Osteoblast (primary cell): ENCODE measurements around the gene TOR3A. TPM values are rescaled to one million over a fixed set of nuclear protein-coding genes. Genes with fewer than 3 reads are reported as not detected.

ENCODE experiments used
- DNase-seq: peaks from one replicate; pipeline ENCODE4 v3.0.0; 2011; ENCODE audit warnings: low spot score, mixed read lengths; ENCODE audit not compliant: insufficient read length; ENCODE audit errors: missing footprints
- H2AFZ ChIP-seq: 2 replicates; pipeline ENCODE4 v1.6.0; 2011; ENCODE audit warnings: mild to moderate bottlenecking, low read length
- H3K27ac ChIP-seq: 2 replicates; pipeline ENCODE4 v1.5.1; 2011; ENCODE audit warnings: mild to moderate bottlenecking, low read depth, low read length, moderate library complexity
- H3K27me3 ChIP-seq: 2 replicates; pipeline ENCODE4 v1.6.0; 2012; ENCODE audit warnings: mild to moderate bottlenecking, control low read depth, inconsistent platforms, low read length, moderate library complexity; ENCODE audit not compliant: insufficient read depth
- H3K36me3 ChIP-seq: 2 replicates; pipeline ENCODE4 v1.5.1; 2011; ENCODE audit warnings: mild to moderate bottlenecking, low read length, control low read depth, moderate library complexity; ENCODE audit not compliant: insufficient read depth
- H3K4me1 ChIP-seq: 2 replicates; pipeline ENCODE4 v1.5.1; 2011; ENCODE audit warnings: mild to moderate bottlenecking, low read length, control low read depth, moderate library complexity; ENCODE audit not compliant: insufficient read depth
- H3K4me2 ChIP-seq: 2 replicates; pipeline ENCODE4 v1.6.0; 2011; ENCODE audit warnings: mild to moderate bottlenecking, low read length; ENCODE audit not compliant: insufficient read depth
- H3K4me3 ChIP-seq: fragments of 200-600 bp; sonication (generic); 3 replicates; pipeline ENCODE4 v1.5.1; 2012; ENCODE audit warnings: mild to moderate bottlenecking, low read length, inconsistent platforms; ENCODE audit not compliant: insufficient read depth
- H3K79me2 ChIP-seq: 2 replicates; pipeline ENCODE4 v1.6.0; 2012; ENCODE audit warnings: mild to moderate bottlenecking, low read length, control low read depth, inconsistent platforms; ENCODE audit not compliant: insufficient read depth
- H3K9me3 ChIP-seq: 2 replicates; pipeline ENCODE4 v1.5.1; 2011; ENCODE audit warnings: low read depth, low read length, control low read depth
- H4K20me1 ChIP-seq: 2 replicates; pipeline ENCODE4 v1.6.0; 2012; ENCODE audit warnings: mild to moderate bottlenecking, low read length, control low read depth; ENCODE audit not compliant: insufficient read depth
- CTCF ChIP-seq: IDR thresholded peaks from 2 replicates; pipeline ENCODE4 v1.5.1; 2011; ENCODE audit warnings: mild to moderate bottlenecking, low read depth, low read length, moderate library complexity; ENCODE audit errors: extremely low read depth
- total RNA-seq: library from RNA; depleted of rRNA; stranded (reverse); fragments of >200 nt; gene quantifications from 2 replicates; pipeline ENCODE4 v1.2.3, GENCODE V29; 2012

Gene TOR3A
- total RNA-seq, 1 donor = 44.2 TPM

GRCh38 chr1:179124873-179125272, 43.0 kb downstream of the TOR3A start:
- Histone ChIP-seq H3K79me2 (peaks cover 82% of the 10 kb centered on the region), H3K4me2 (no peak overlapping the region), H3K4me1 (peaks cover 52% of the 10 kb centered on the region), H2AFZ (no peak overlapping the region), H3K27me3 (no peaks in the 10 kb centered on the region), H3K36me3 (peaks cover 68% of the 10 kb centered on the region), H4K20me1 (peaks cover 14% of the 10 kb centered on the region), H3K4me3 (no peak overlapping the region), H3K27ac (peak overlapping the region; percentile 84), H3K9me3 (no peaks in the 10 kb centered on the region)
- DNase-seq = peak; percentile 82
- TF ChIP-seq CTCF = no peak

GRCh38 chr1:179126338-179127060, 44.6 kb downstream of the TOR3A start:
- no peak for TF ChIP-seq CTCF
- H3K27me3 ChIP-seq = no peaks in the 10 kb centered on the region
- H3K9me3 ChIP-seq = no peaks in the 10 kb centered on the region
- H3K36me3 ChIP-seq = peaks cover 66% of the 10 kb centered on the region
- peak overlapping the region; percentile 24 for H3K4me2 ChIP-seq
- peaks cover 11% of the 10 kb centered on the region for H4K20me1 ChIP-seq
- peak overlapping the region; percentile 84 for H3K27ac ChIP-seq
- no peak overlapping the region for H3K4me3 ChIP-seq
- peaks cover 49% of the 10 kb centered on the region for H3K4me1 ChIP-seq
- no peak overlapping the region for H2AFZ ChIP-seq
- H3K79me2 ChIP-seq = peaks cover 84% of the 10 kb centered on the region
- no peak for DNase-seq

- peak overlapping the region; percentile 84 for H3K27ac ChIP-seq
- H3K27me3 ChIP-seq = no peaks in the 10 kb centered on the region
- peaks cover 46% of the 10 kb centered on the region for H3K4me1 ChIP-seq
- no peak for DNase-seq
- no peak overlapping the region for H3K4me3 ChIP-seq
- H3K9me3 ChIP-seq = no peaks in the 10 kb centered on the region
- H4K20me1 ChIP-seq = peaks cover 11% of the 10 kb centered on the region
- H2AFZ ChIP-seq = no peak overlapping the region
- peak overlapping the region; percentile 24 for H3K4me2 ChIP-seq
- TF ChIP-seq CTCF = no peak
- peaks cover 86% of the 10 kb centered on the region for H3K79me2 ChIP-seq
- peaks cover 68% of the 10 kb centered on the region for H3K36me3 ChIP-seq
Observed at GRCh38 chr1:179127163-179127895, 45.5 kb downstream of the TOR3A start.

GRCh38 chr1:179128520-179128919, 46.6 kb downstream of the TOR3A start:
- peaks cover 66% of the 10 kb centered on the region for H3K36me3 ChIP-seq
- H3K4me2 ChIP-seq = peak overlapping the region; percentile 11
- peaks cover 17% of the 10 kb centered on the region for H4K20me1 ChIP-seq
- H3K4me3 ChIP-seq = no peak overlapping the region
- no peak for DNase-seq
- H3K79me2 ChIP-seq = peaks cover 86% of the 10 kb centered on the region
- no peaks in the 10 kb centered on the region for H3K9me3 ChIP-seq
- no peaks in the 10 kb centered on the region for H3K27me3 ChIP-seq
- H3K4me1 ChIP-seq = peaks cover 46% of the 10 kb centered on the region
- no peak for TF ChIP-seq CTCF
- H3K27ac ChIP-seq = peak overlapping the region; percentile 84
- no peak overlapping the region for H2AFZ ChIP-seq
